HL-60 (cell line): ENCODE data around the gene SLC6A9.

Source experiments
- GABPA ChIP-seq: IDR thresholded peaks from 2 replicates; pipeline ENCODE4 v1.6.1; 2012; ENCODE audit warnings: low read depth
- POLR2AphosphoS5 ChIP-seq: IDR thresholded peaks from 2 replicates; pipeline ENCODE4 v1.6.1; 2012; ENCODE audit warnings: low read depth
- TF ChIP-seq, protein P1 (sequence below): IDR thresholded peaks from one replicate; pipeline ENCODE4 v1.5.1; 2011; ENCODE audit warnings: low read length, control low read depth, inconsistent platforms; ENCODE audit not compliant: insufficient read depth
- TF ChIP-seq, protein P2 (sequence below): IDR thresholded peaks from 2 replicates; pipeline ENCODE4 v1.6.1; 2012; ENCODE audit warnings: low read depth; ENCODE audit not compliant: insufficient replicate concordance

DNA sequence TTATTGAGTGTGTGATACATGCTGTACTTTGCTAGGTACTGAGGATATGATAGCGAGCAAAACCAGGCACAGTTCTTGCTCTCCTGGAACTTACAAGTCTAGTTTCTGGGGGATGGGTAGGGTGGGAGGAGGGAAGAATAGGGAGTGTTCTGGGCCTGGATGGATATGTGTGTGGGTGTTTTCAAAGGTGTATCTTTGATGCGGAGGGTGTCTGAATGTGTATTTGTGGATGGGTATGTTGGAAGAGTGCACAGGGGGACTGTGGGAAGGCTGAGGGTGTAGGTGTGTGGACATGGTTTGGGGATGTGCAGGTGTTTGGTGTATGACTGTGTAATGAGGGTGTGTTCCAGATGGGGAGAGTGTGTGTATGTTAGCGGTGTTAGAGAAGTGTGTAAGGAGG lies 65.9 kb downstream of the SLC6A9 start:
- TF ChIP-seq, protein P1, sequence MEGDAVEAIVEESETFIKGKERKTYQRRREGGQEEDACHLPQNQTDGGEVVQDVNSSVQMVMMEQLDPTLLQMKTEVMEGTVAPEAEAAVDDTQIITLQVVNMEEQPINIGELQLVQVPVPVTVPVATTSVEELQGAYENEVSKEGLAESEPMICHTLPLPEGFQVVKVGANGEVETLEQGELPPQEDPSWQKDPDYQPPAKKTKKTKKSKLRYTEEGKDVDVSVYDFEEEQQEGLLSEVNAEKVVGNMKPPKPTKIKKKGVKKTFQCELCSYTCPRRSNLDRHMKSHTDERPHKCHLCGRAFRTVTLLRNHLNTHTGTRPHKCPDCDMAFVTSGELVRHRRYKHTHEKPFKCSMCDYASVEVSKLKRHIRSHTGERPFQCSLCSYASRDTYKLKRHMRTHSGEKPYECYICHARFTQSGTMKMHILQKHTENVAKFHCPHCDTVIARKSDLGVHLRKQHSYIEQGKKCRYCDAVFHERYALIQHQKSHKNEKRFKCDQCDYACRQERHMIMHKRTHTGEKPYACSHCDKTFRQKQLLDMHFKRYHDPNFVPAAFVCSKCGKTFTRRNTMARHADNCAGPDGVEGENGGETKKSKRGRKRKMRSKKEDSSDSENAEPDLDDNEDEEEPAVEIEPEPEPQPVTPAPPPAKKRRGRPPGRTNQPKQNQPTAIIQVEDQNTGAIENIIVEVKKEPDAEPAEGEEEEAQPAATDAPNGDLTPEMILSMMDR: no peak
- TF ChIP-seq, protein P2, sequence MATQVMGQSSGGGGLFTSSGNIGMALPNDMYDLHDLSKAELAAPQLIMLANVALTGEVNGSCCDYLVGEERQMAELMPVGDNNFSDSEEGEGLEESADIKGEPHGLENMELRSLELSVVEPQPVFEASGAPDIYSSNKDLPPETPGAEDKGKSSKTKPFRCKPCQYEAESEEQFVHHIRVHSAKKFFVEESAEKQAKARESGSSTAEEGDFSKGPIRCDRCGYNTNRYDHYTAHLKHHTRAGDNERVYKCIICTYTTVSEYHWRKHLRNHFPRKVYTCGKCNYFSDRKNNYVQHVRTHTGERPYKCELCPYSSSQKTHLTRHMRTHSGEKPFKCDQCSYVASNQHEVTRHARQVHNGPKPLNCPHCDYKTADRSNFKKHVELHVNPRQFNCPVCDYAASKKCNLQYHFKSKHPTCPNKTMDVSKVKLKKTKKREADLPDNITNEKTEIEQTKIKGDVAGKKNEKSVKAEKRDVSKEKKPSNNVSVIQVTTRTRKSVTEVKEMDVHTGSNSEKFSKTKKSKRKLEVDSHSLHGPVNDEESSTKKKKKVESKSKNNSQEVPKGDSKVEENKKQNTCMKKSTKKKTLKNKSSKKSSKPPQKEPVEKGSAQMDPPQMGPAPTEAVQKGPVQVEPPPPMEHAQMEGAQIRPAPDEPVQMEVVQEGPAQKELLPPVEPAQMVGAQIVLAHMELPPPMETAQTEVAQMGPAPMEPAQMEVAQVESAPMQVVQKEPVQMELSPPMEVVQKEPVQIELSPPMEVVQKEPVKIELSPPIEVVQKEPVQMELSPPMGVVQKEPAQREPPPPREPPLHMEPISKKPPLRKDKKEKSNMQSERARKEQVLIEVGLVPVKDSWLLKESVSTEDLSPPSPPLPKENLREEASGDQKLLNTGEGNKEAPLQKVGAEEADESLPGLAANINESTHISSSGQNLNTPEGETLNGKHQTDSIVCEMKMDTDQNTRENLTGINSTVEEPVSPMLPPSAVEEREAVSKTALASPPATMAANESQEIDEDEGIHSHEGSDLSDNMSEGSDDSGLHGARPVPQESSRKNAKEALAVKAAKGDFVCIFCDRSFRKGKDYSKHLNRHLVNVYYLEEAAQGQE: no peak
- TF ChIP-seq POLR2AphosphoS5 (no peak), GABPA (no peak)
